CD4-positive, alpha-beta T cell (primary cell): ENCODE data around the gene GPR33. TPM values are rescaled to one million over a fixed set of nuclear protein-coding genes. Genes with fewer than 3 reads are reported as not detected.

ENCODE experiments used
- ATAC-seq: fragments of 200-7000 bp; cut with Tn5 transposase; one replicate; pipeline ENCODE4 v1.10.0; 2022; ENCODE audit warnings: mild to moderate bottlenecking; ENCODE audit not compliant: poor library complexity
- CTCF ChIA-PET: fragments of 350-600 bp; sonication (Branson Sonifier 250); formaldehyde crosslinking; loops from one replicate; lab custom pipeline; 2021; ENCODE audit warnings: antibody characterized with exemption, inconsistent platforms; lab: Charles Lee
- POLR2A ChIA-PET: fragments of 350-600 bp; sonication (Branson Sonifier 250); formaldehyde crosslinking; loops from one replicate; lab custom pipeline; 2021; ENCODE audit warnings: antibody characterized with exemption, inconsistent platforms; lab: Charles Lee
- DNase-seq, 14 experiments: peaks; one replicate each; pipeline ENCODE4 v3.0.0-alpha.2; 2013 to 2020; ENCODE audit warnings: mixed read lengths in 2 of 14
- H3K27ac ChIP-seq, 2 donors: one replicate each; pipeline versions ENCODE4 v1.5.1 to v1.7.0; 2013; ENCODE audit warnings: low read length in 2 of 2, low read depth in 1 of 2, mild to moderate bottlenecking in 1 of 2
- H3K27me3 ChIP-seq, 2 experiments: 1 replicate in 1 of 2; 2 replicates in 1 of 2; pipeline versions ENCODE4 v1.6.1 to v1.7.0; 2013; ENCODE audit warnings: low read length in 2 of 2, control low read depth in 1 of 2, mild to moderate bottlenecking in 1 of 2, moderate library complexity in 1 of 2; ENCODE audit not compliant: insufficient read depth in 2 of 2, control insufficient read depth in 1 of 2
- H3K36me3 ChIP-seq: one replicate; pipeline ENCODE4 v1.6.1; 2013; ENCODE audit warnings: low read length, control low read depth; ENCODE audit not compliant: insufficient read depth
- H3K4me1 ChIP-seq: one replicate; pipeline ENCODE4 v1.6.1; 2013; ENCODE audit warnings: low read length, control low read depth; ENCODE audit not compliant: insufficient read depth
- H3K4me3 ChIP-seq: one replicate; pipeline ENCODE4 v1.5.1; 2013; ENCODE audit warnings: mild to moderate bottlenecking, low read length, moderate library complexity
- H3K9me3 ChIP-seq, 2 experiments: 1 replicate in 1 of 2; 2 replicates in 1 of 2; pipeline versions ENCODE4 v1.6.1 to v1.7.0; 2013; ENCODE audit warnings: low read length in 2 of 2, mild to moderate bottlenecking in 2 of 2, control low read depth in 1 of 2, moderate library complexity in 1 of 2; ENCODE audit not compliant: control insufficient read depth in 1 of 2, insufficient read depth in 1 of 2
- H3K27ac Mint-ChIP-seq: one replicate; pipeline ENCODE4 v1.8.0; 2020; ENCODE audit warnings: mixed read lengths
- H3K27me3 Mint-ChIP-seq: one replicate; pipeline ENCODE4 v1.8.0; 2021; ENCODE audit warnings: mixed read lengths
- H3K36me3 Mint-ChIP-seq: one replicate; pipeline ENCODE4 v1.8.0; 2021; ENCODE audit warnings: low read depth, mixed read lengths
- H3K4me1 Mint-ChIP-seq: one replicate; pipeline ENCODE4 v1.8.0; 2021; ENCODE audit warnings: low read depth, mixed read lengths
- H3K4me3 Mint-ChIP-seq: one replicate; pipeline ENCODE4 v1.8.0; 2020; ENCODE audit warnings: mild to moderate bottlenecking, mixed read lengths
- H3K9me3 Mint-ChIP-seq: one replicate; pipeline ENCODE4 v1.8.0; 2020; ENCODE audit warnings: mixed read lengths
- CTCF ChIP-seq: fragments of 200-600 bp; IDR thresholded peaks from one replicate; pipeline ENCODE4 v1.8.0; 2022; ENCODE audit warnings: antibody characterized with exemption, mild to moderate bottlenecking
- intact Hi-C, 2 experiments: fragments of 100-400 bp; cut with DNase I in 1 of 2; cut with micrococcal nuclease in 1 of 2; formaldehyde crosslinking; loops; one replicate each; pipeline versions ENCODE4 v1.15.1 to v1.9.0; 2023 to 2025; cut with DNase I, micrococcal nuclease
- polyA plus RNA-seq, 2 donors: library from polyadenylated mRNA; unstranded; fragments of 120-200 nt; gene quantifications; one replicate each; pipeline ENCODE4 v1.2.1, GENCODE V29; 2013
- total RNA-seq, 174 experiments: library from RNA in 2 of 174; stranded (reverse) in 2 of 174; gene quantifications; one replicate each; pipeline ENCODE4 v1.2.3 and lab custom pipeline; 2021 to 2026

Gene GPR33
- total RNA-seq: not detected
- polyA plus RNA-seq (2013, experiment 1 of 2): 0.06 TPM
- not detected for polyA plus RNA-seq (2013, experiment 2 of 2)
- total RNA-seq (lab: John Stamatoyannopoulos, UW): 0 to 0.85 (median 0) reads per million in 172 experiments

- intact Hi-C loops: no loop called here
- ChIA-PET CTCF (no interaction called here), POLR2A (no interaction called here)
- Mint-ChIP-seq H3K36me3 (no peaks in the 10 kb centered on the region), H3K4me1 (no peaks in the 10 kb centered on the region), H3K9me3 (no peaks in the 10 kb centered on the region), H3K4me3 (no peak within 1 kb of the TSS), H3K27me3 (peaks cover 12% of the 10 kb centered on the region), H3K27ac (no peak within 1 kb of the TSS)
- no peak for TF ChIP-seq CTCF
- Histone ChIP-seq H3K36me3 (no peaks in the 10 kb centered on the region), H3K27me3 (peaks cover 0 to 3% of the 10 kb centered on the region in 2 experiments), H3K4me3 (no peak within 1 kb of the TSS), H3K27ac (no peak within 1 kb of the TSS), H3K9me3 (peaks cover 0 to 4% of the 10 kb centered on the region in 2 experiments), H3K4me1 (no peaks in the 10 kb centered on the region)
- ATAC-seq (no peak), DNase-seq (peak in 3 of 14 experiments; percentile 4 to 17 (median 9))
Observed at GRCh38 chr14:31487886-31488285, at the start of gene GPR33. Gene GPR33 (minus strand): TSS chr14:31488039. CDS start chr14:31483965, 4,074 bp downstream.

DNA sequence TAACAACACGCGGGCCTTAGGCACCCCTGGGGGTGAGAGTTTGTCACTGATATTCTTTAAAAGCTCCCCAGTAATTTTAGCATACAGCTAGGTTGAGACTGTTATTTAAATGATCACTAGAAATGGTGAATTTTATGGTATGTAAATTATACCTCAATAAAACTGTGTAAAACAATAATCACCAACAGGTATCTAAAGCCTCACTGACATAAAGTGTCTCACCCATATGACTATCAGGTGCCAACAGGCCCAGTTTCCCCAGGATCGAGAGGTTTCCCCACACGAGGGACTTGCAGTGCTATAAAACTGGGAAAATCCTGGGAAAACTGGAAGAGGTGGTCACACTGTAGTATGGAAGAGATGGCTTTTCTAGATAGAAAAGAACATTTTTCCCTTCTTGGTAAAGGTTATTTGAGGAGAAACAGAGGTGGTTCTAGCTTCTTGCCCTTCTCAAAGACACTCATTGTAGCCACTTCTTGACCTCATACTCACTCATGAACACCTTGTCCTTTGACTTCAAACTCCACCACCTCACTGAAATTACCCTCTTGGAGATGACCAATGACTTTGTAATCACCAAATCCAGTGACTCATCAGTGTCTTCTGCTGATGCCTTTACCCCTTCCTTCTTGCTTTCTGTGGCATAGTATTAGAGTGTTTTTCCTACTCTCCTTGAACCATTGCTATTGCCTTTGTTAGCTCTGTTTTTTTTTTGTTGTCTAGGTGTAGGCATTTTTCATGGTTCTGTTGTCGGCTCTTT is 48.5 kb upstream of the GPR33 start:
- no peak for ATAC-seq
- Histone ChIP-seq H3K27me3 (peaks cover 0 to 4% of the 10 kb centered on the region in 2 experiments), H3K4me1 (no peaks in the 10 kb centered on the region), H3K4me3 (no peak overlapping the region), H3K27ac (no peak overlapping the region), H3K36me3 (no peaks in the 10 kb centered on the region), H3K9me3 (no peaks in the 10 kb centered on the region)
- Mint-ChIP-seq H3K4me3 (no peak overlapping the region), H3K9me3 (no peaks in the 10 kb centered on the region), H3K27me3 (peaks cover 26% of the 10 kb centered on the region), H3K36me3 (no peaks in the 10 kb centered on the region), H3K27ac (no peak overlapping the region), H3K4me1 (no peaks in the 10 kb centered on the region)
- intact Hi-C loops: no loop called here
- DNase-seq: no peak
- CTCF ChIA-PET: no interaction called here
- POLR2A ChIA-PET: no interaction called here
- TF ChIP-seq CTCF: no peak

DNA sequence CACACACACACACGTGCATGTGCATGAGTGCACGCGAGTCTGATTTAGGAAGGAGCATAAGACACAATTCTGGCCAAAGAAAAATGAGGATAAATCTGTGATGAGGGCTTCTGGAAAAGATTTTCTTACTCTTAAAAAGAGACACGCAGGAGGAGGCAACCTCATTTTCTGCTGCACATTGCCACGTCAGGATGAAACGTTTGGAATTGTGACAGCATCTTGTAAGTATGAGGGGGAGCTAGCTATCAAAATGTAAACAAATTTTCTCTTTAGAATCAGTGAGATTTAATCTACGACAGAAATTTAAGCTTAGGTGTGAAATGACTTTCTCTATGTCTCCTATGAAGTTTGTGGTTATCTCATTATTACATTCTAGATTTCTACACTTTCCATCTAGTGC is 42.3 kb upstream of the GPR33 start:
- Histone ChIP-seq H3K4me1 (no peaks in the 10 kb centered on the region), H3K27me3 (no peaks in the 10 kb centered on the region), H3K27ac (no peak overlapping the region), H3K36me3 (no peaks in the 10 kb centered on the region), H3K4me3 (no peak overlapping the region), H3K9me3 (peaks cover 0 to 10% of the 10 kb centered on the region in 2 experiments)
- Mint-ChIP-seq H3K36me3 (no peaks in the 10 kb centered on the region), H3K4me1 (no peaks in the 10 kb centered on the region), H3K27me3 (peaks cover 4% of the 10 kb centered on the region), H3K27ac (no peak overlapping the region), H3K4me3 (no peak overlapping the region), H3K9me3 (no peaks in the 10 kb centered on the region)
- DNase-seq: no peak
- CTCF ChIA-PET: no interaction called here
- intact Hi-C loops: no loop called here
- no peak for ATAC-seq
- TF ChIP-seq CTCF: no peak
- POLR2A ChIA-PET: no interaction called here
